HL-60 (cell line): ENCODE measurements around the gene RNF26.

Experiments used
- DNase-seq, 2 experiments: peaks; one replicate each; pipeline ENCODE4 v3.0.0-alpha.2; 2010 to 2020; ENCODE audit warnings: low read depth in 1 of 2, low spot score in 1 of 2
- H3K27ac ChIP-seq: fragments of 250-450 bp; sonication (Bioruptor Pico); replicated peaks from 2 replicates; pipeline ENCODE4 v1.5.1; 2020; ENCODE audit warnings: mild to moderate bottlenecking, moderate library complexity
- H3K27me3 ChIP-seq: fragments of 250-450 bp; sonication (Bioruptor Pico); 2 replicates; pipeline ENCODE4 v1.5.1; 2021; ENCODE audit warnings: mild to moderate bottlenecking, moderate library complexity; ENCODE audit not compliant: insufficient read depth, poor library complexity, severe bottlenecking
- H3K4me3 ChIP-seq: replicated peaks from 2 replicates; pipeline ENCODE4 v1.5.1; 2011; ENCODE audit warnings: mild to moderate bottlenecking, control low read depth, low read length; ENCODE audit not compliant: insufficient read depth
- CTCF ChIP-seq: IDR thresholded peaks from one replicate; pipeline ENCODE4 v1.5.1; 2011; ENCODE audit warnings: low read length, control low read depth, inconsistent platforms; ENCODE audit not compliant: insufficient read depth
- GABPA ChIP-seq: IDR thresholded peaks from 2 replicates; pipeline ENCODE4 v1.6.1; 2012; ENCODE audit warnings: low read depth
- POLR2AphosphoS5 ChIP-seq: IDR thresholded peaks from 2 replicates; pipeline ENCODE4 v1.6.1; 2012; ENCODE audit warnings: low read depth
- REST ChIP-seq: IDR thresholded peaks from 2 replicates; pipeline ENCODE4 v1.6.1; 2012; ENCODE audit warnings: low read depth; ENCODE audit not compliant: insufficient replicate concordance
- SPI1 ChIP-seq: IDR thresholded peaks from 2 replicates; pipeline ENCODE4 v1.6.1; 2012; ENCODE audit warnings: low read depth, mild to moderate bottlenecking, borderline replicate concordance

RNF26 gene

GRCh38 chr11:119363081-119363850 is 28.9 kb downstream of the RNF26 start:
- TF ChIP-seq POLR2AphosphoS5 (no peak), CTCF (no peak), SPI1 (no peak), REST (no peak), GABPA (no peak)
- Histone ChIP-seq H3K4me3 (peak overlapping the region; percentile 31), H3K27me3 (peaks cover 12% of the 10 kb centered on the region), H3K27ac (no peak overlapping the region)
- no peak for DNase-seq

- TF ChIP-seq SPI1 (no peak), GABPA (no peak), CTCF (no peak), REST (no peak), POLR2AphosphoS5 (no peak)
- H3K27me3 ChIP-seq: peaks cover 12% of the 10 kb centered on the region
- peak overlapping the region; percentile 31 for H3K4me3 ChIP-seq
- H3K27ac ChIP-seq: no peak overlapping the region
- DNase-seq: no peak
Measured at GRCh38 chr11:119363851-119364590, 29.7 kb downstream of the RNF26 start.

- DNase-seq: no peak
- Histone ChIP-seq H3K4me3 (no peak overlapping the region), H3K27me3 (peaks cover 12% of the 10 kb centered on the region), H3K27ac (no peak overlapping the region)
- TF ChIP-seq REST (no peak), POLR2AphosphoS5 (no peak), GABPA (no peak), SPI1 (no peak), CTCF (no peak)
Measured at GRCh38 chr11:119365071-119365591, 30.8 kb downstream of the RNF26 start.
